ENCODE data around the gene RUNX3. TPM values are rescaled to one million over a fixed set of nuclear protein-coding genes. Genes with fewer than 3 reads are reported as not detected.

RUNX3 gene
- total RNA-seq, 1 donor = not detected

DNA sequence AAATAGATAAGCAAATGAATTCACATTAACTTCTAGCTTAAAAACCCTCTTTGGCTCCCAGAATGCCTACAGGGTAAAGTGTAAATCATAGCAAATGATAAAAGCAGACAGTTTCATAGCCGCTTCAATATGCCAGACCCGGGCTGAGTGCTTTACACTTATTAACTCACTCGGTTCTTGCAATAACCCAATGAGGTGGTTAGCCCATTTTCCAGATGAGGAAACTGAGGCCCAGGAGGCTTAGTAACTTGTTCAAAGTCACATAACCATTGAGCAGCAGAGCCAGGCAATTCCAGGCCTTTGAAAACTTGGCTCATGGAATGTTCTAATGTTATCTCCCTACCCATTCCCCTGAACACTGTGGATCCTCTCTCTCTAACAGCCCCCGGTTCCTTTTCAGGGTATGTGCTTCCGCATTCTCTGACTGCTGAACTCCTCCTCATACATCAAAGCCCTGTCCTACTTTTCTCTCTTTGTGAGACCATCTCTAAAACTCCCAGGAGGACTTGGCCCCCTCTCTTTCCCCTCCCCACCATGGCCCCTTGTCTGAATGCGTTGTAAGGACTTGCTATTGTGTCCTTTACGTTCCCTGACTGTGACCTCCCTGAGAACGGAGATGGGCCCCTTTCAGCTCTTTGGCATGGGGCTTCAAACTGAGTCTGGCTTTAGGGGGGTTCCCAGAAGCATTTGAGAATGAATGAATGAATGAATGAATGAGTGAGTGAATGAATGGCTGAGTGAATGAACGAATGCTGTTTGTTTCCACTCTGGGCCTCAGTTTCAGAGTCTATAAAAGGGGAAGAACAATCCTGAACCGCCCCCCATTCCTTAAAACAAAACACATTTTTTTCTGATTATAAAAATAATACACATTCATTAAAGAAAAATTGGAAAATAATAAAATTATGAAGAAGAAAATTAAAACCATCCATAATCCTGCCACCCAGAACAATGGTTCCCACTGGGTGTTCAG lies 15.6 kb upstream of the RUNX3 start:
- no peak overlapping the region for H3K4me3 ChIP-seq (ENCODE audit: low read depth, low read length)
- DNase-seq (ENCODE audit: low read depth) = no peak
- TF ChIP-seq, protein P1, sequence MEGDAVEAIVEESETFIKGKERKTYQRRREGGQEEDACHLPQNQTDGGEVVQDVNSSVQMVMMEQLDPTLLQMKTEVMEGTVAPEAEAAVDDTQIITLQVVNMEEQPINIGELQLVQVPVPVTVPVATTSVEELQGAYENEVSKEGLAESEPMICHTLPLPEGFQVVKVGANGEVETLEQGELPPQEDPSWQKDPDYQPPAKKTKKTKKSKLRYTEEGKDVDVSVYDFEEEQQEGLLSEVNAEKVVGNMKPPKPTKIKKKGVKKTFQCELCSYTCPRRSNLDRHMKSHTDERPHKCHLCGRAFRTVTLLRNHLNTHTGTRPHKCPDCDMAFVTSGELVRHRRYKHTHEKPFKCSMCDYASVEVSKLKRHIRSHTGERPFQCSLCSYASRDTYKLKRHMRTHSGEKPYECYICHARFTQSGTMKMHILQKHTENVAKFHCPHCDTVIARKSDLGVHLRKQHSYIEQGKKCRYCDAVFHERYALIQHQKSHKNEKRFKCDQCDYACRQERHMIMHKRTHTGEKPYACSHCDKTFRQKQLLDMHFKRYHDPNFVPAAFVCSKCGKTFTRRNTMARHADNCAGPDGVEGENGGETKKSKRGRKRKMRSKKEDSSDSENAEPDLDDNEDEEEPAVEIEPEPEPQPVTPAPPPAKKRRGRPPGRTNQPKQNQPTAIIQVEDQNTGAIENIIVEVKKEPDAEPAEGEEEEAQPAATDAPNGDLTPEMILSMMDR (IDR thresholded peaks at IDR 0.05; ENCODE audit: insufficient read depth, low read length) = no peak

GRCh38 chr1:24944318-24944717 lies 14.2 kb upstream of the RUNX3 start:
- TF ChIP-seq, protein P1 (IDR thresholded peaks at IDR 0.05; ENCODE audit: insufficient read depth, low read length) = no peak
- DNase-seq (ENCODE audit: low read depth) = no peak
- no peak overlapping the region for H3K4me3 ChIP-seq (ENCODE audit: low read depth, low read length)

DNA sequence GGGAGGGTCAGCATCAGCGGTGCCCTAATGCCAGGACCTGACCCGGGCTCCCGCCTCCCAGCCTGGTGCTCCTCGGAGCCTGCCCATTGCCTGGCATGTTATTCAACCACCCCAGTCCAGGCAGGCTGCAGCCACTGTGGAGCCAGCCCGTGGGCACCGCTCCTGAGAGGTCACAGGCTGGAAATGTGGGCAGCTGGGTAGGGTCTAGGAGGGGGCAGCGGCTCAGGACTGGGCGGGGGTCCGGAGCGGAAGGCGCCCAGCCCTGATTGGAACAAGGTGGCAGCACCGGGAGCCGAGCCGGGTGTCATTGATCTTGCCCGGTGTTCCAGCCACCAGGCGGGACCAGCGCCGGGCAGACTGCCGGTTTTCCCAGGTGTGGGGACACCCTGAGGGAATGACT lies 12.7 kb upstream of the RUNX3 start:
- H3K4me3 ChIP-seq (ENCODE audit: low read depth, low read length) = no peak overlapping the region
- DNase-seq (ENCODE audit: low read depth) = no peak
- TF ChIP-seq, protein P1 (IDR thresholded peaks at IDR 0.05; ENCODE audit: insufficient read depth, low read length) = no peak

DNA sequence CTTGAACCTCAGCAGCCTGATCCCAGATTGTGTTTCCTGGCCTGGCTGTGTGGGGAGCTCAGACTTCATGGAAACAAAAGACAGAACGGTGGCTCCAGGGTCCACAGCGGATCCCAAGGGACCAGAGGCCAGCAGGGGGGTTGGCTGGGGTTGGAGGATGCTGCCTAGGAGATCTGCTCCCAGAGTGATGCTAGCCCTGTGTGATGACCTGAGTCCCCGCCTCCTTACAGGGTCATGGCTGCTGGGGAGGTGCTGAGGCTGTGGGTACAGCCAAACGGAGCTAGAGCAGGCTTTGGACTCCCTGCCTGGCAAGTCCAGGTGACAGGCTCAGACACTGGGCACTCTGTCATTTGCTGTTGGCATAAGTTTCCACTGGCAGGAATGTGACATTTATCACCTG lies 11.5 kb upstream of the RUNX3 start:
- TF ChIP-seq, protein P1 (IDR thresholded peaks at IDR 0.05; ENCODE audit: insufficient read depth, low read length) = no peak
- no peak overlapping the region for H3K4me3 ChIP-seq (ENCODE audit: low read depth, low read length)
- no peak for DNase-seq (ENCODE audit: low read depth)

DNA sequence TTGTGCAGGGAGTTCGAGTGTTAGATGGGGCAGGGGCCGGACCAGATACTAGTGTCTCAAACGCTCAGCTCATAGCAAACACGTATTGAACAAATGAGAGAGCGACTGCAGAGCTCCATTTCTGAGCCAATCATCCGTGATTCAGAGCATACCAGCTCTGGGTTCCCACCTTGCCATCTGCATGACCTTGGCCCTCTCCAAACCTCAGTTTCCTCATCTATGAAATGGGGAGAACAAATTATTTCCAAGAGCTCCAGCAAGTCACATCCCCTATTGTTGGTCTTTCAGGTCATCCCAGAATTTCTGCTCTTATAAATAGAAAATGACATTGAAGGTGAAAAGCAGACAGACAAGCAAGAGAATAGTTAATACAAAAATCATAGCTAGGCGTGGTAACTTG lies 10.2 kb upstream of the RUNX3 start:
- DNase-seq (ENCODE audit: low read depth) = no peak
- TF ChIP-seq, protein P1 (IDR thresholded peaks at IDR 0.05; ENCODE audit: insufficient read depth, low read length) = no peak
- H3K4me3 ChIP-seq (ENCODE audit: low read depth, low read length) = no peak overlapping the region

- H3K4me3 ChIP-seq (ENCODE audit: low read depth, low read length) = no peak overlapping the region
- TF ChIP-seq, protein P1 (IDR thresholded peaks at IDR 0.05; ENCODE audit: insufficient read depth, low read length) = no peak
- DNase-seq (ENCODE audit: low read depth) = no peak
These were observed 9.7 kb upstream of the RUNX3 start for GRCh38 chr1:24939675-24940193.

All from fibroblast of the aortic adventitia (primary cell).